Trophoblast cell (in vitro differentiated cells and primary cell): ENCODE measurements around the gene TSN.

Experiments used
- DNase-seq, 2 donors: peaks; one replicate each; pipeline ENCODE4 v3.0.0-alpha.2; 2016
- H2AFZ ChIP-seq: 2 replicates; pipeline ENCODE4 v1.6.1; 2013; ENCODE audit warnings: low read length, moderate library complexity, mild to moderate bottlenecking; ENCODE audit not compliant: insufficient read depth, poor library complexity
- H2AK5ac ChIP-seq: 2 replicates; pipeline ENCODE4 v1.6.1; 2013; ENCODE audit warnings: mild to moderate bottlenecking, low read length
- H2BK120ac ChIP-seq: 2 replicates; pipeline ENCODE4 v1.6.1; 2013; ENCODE audit warnings: low read length, mild to moderate bottlenecking, moderate library complexity; ENCODE audit not compliant: insufficient read depth, poor library complexity
- H2BK12ac ChIP-seq: 2 replicates; pipeline ENCODE4 v1.6.1; 2013; ENCODE audit warnings: mild to moderate bottlenecking, low read length, moderate library complexity
- H2BK5ac ChIP-seq: 2 replicates; pipeline ENCODE4 v1.6.1; 2013; ENCODE audit warnings: low read length, low read depth, moderate library complexity, mild to moderate bottlenecking; ENCODE audit not compliant: poor library complexity
- H3K14ac ChIP-seq: 2 replicates; pipeline ENCODE4 v1.6.1; 2013; ENCODE audit warnings: mild to moderate bottlenecking, low read length
- H3K18ac ChIP-seq: 2 replicates; pipeline ENCODE4 v1.6.1; 2013; ENCODE audit warnings: mild to moderate bottlenecking, low read length
- H3K23ac ChIP-seq: 2 replicates; pipeline ENCODE4 v1.6.1; 2013; ENCODE audit warnings: low read length
- H3K27ac ChIP-seq: 2 replicates; pipeline ENCODE4 v1.5.1; 2013; ENCODE audit warnings: low read depth, mild to moderate bottlenecking, inconsistent platforms, low read length, moderate library complexity
- H3K27me3 ChIP-seq: 2 replicates; pipeline ENCODE4 v1.6.1; 2013; ENCODE audit warnings: inconsistent platforms, mild to moderate bottlenecking, low read length, moderate library complexity; ENCODE audit not compliant: insufficient read depth
- H3K36me3 ChIP-seq, 2 experiments: 1 replicate in 1 of 2; 2 replicates in 1 of 2; pipeline ENCODE4 v1.6.1; 2013; ENCODE audit warnings: low read length in 2 of 2, mild to moderate bottlenecking in 2 of 2, moderate library complexity in 1 of 2; ENCODE audit not compliant: insufficient read depth in 2 of 2, control insufficient read depth in 1 of 2
- H3K4ac ChIP-seq: 2 replicates; pipeline ENCODE4 v1.6.1; 2013; ENCODE audit warnings: low read depth, mild to moderate bottlenecking, low read length, moderate library complexity
- H3K4me1 ChIP-seq, 2 experiments: 1 replicate in 1 of 2; 2 replicates in 1 of 2; pipeline ENCODE4 v1.6.1; 2013; ENCODE audit warnings: low read length in 2 of 2, mild to moderate bottlenecking in 2 of 2, moderate library complexity in 1 of 2; ENCODE audit not compliant: insufficient read depth in 2 of 2, control insufficient read depth in 1 of 2
- H3K4me2 ChIP-seq: 2 replicates; pipeline ENCODE4 v1.6.1; 2013; ENCODE audit warnings: inconsistent platforms, mild to moderate bottlenecking, low read length, moderate library complexity
- H3K4me3 ChIP-seq: 2 replicates; pipeline ENCODE4 v1.5.1; 2013; ENCODE audit warnings: mild to moderate bottlenecking, low read depth, low read length, inconsistent platforms
- H3K79me1 ChIP-seq: one replicate; pipeline ENCODE4 v1.6.1; 2013; ENCODE audit warnings: low read length
- H3K79me2 ChIP-seq: 2 replicates; pipeline ENCODE4 v1.6.1; 2013; ENCODE audit warnings: low read length, mild to moderate bottlenecking; ENCODE audit not compliant: control insufficient read depth, insufficient read depth, poor library complexity
- H3K9ac ChIP-seq: 2 replicates; pipeline ENCODE4 v1.6.1; 2013; ENCODE audit warnings: mild to moderate bottlenecking, low read length
- H3K9me3 ChIP-seq: 2 replicates; pipeline ENCODE4 v1.6.1; 2013; ENCODE audit warnings: low read depth, mild to moderate bottlenecking, control low read depth, inconsistent platforms, low read length; ENCODE audit not compliant: insufficient read depth
- H4K12ac ChIP-seq: 2 replicates; pipeline ENCODE4 v1.6.1; 2013; ENCODE audit warnings: low read depth, mild to moderate bottlenecking, low read length, moderate library complexity
- H4K8ac ChIP-seq: 2 replicates; pipeline ENCODE4 v1.6.1; 2013; ENCODE audit warnings: low read depth, mild to moderate bottlenecking, low read length, moderate library complexity
- H4K91ac ChIP-seq: one replicate; pipeline ENCODE4 v1.6.1; 2013; ENCODE audit warnings: low read depth, mild to moderate bottlenecking, low read length, moderate library complexity
- WGBS: extraction: QIAGEN DNeasy Blood & Tissue Kit; methylation state at CpG from one replicate; pipeline ENCODE4 v1.1.7; 2013; ENCODE audit warnings: missing lambda C conversion rate; ENCODE audit not compliant: insufficient read length, insufficient coverage; ENCODE audit errors: extremely low coverage; 5-methylcytosine and 5-hydroxymethylcytosine counted together

TSN gene

DNA sequence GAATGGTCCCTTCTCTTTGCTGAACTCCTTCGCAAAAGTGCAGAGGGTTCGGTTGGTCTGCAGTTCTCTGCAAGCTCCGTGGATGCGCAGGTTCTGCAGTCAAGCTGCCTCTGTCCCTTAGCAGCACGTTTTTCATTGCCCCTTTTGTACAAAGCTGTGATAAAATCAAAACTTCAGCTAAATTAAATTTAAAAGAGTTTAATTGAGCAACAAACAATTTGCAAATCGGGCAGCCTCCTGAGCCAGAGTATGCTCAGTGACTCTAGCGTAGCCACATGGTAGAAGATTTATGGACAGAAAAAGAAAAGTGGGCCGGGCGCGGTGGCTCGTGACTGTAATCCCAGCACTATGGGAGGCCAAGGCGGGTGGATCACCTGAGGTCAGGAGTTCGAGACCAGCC, 18.8 kb downstream of the TSN start:
- no peak overlapping the region for H3K4me3 ChIP-seq
- no peaks in the 10 kb centered on the region for H3K79me1 ChIP-seq
- no peak overlapping the region for H4K91ac ChIP-seq
- H3K23ac ChIP-seq = no peak overlapping the region
- no peak overlapping the region for H3K18ac ChIP-seq
- peaks cover 0 to 3% of the 10 kb centered on the region in 2 experiments for H3K36me3 ChIP-seq
- no peak overlapping the region for H3K27ac ChIP-seq
- no peaks in the 10 kb centered on the region for H3K27me3 ChIP-seq
- H2AK5ac ChIP-seq = no peak overlapping the region
- no peak for DNase-seq
- no peak overlapping the region for H2BK12ac ChIP-seq
- no peak overlapping the region for H2BK120ac ChIP-seq
- no peak overlapping the region for H3K14ac ChIP-seq
- H4K12ac ChIP-seq = no peak overlapping the region
- no peak overlapping the region for H2AFZ ChIP-seq
- no peaks in the 10 kb centered on the region for H3K9me3 ChIP-seq
- H3K4me2 ChIP-seq = no peak overlapping the region
- no CpG with 5 or more reads among the region's 13 CpGs for WGBS
- H3K9ac ChIP-seq = no peak overlapping the region
- no peak overlapping the region for H2BK5ac ChIP-seq
- no peak overlapping the region for H4K8ac ChIP-seq
- H3K4ac ChIP-seq = no peak overlapping the region
- H3K79me2 ChIP-seq = no peaks in the 10 kb centered on the region
- H3K4me1 ChIP-seq = peaks cover 0 to 8% of the 10 kb centered on the region in 2 experiments

DNA sequence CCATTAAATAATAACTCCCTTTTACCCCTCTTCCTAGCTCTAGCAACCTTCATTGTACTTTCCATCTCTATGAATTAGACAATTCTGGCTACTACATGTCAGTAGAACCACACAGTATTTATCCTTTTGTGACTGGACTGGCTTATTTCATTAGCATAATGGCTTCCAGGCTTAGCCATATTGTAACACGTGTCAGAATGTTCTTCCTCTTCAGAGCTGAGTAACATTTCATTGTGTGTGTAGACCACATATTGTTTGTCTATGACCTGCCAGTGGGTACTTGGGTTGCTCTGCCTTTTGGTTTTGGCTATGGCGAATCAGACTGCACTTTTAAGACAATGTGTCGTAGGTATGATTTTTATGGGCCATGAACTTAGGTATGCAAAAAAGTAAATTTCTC, 20.9 kb downstream of the TSN start:
- H2AK5ac ChIP-seq = no peak overlapping the region
- H2BK5ac ChIP-seq = no peak overlapping the region
- H3K4me3 ChIP-seq = no peak overlapping the region
- H3K27me3 ChIP-seq = no peaks in the 10 kb centered on the region
- H3K9ac ChIP-seq = no peak overlapping the region
- H3K4me2 ChIP-seq = no peak overlapping the region
- WGBS = no CpG with 5 or more reads among the region's 3 CpGs
- no peak overlapping the region for H3K23ac ChIP-seq
- no peak overlapping the region for H3K4ac ChIP-seq
- H2BK120ac ChIP-seq = no peak overlapping the region
- H4K8ac ChIP-seq = no peak overlapping the region
- H2AFZ ChIP-seq = no peak overlapping the region
- peaks cover 0 to 2% of the 10 kb centered on the region in 2 experiments for H3K36me3 ChIP-seq
- no peaks in the 10 kb centered on the region for H3K79me1 ChIP-seq
- H3K4me1 ChIP-seq = peaks cover 0 to 8% of the 10 kb centered on the region in 2 experiments
- H3K18ac ChIP-seq = no peak overlapping the region
- H3K14ac ChIP-seq = no peak overlapping the region
- H4K12ac ChIP-seq = no peak overlapping the region
- no peaks in the 10 kb centered on the region for H3K79me2 ChIP-seq
- no peak overlapping the region for H2BK12ac ChIP-seq
- no peak for DNase-seq
- H4K91ac ChIP-seq = no peak overlapping the region
- H3K27ac ChIP-seq = no peak overlapping the region
- H3K9me3 ChIP-seq = no peaks in the 10 kb centered on the region

DNA sequence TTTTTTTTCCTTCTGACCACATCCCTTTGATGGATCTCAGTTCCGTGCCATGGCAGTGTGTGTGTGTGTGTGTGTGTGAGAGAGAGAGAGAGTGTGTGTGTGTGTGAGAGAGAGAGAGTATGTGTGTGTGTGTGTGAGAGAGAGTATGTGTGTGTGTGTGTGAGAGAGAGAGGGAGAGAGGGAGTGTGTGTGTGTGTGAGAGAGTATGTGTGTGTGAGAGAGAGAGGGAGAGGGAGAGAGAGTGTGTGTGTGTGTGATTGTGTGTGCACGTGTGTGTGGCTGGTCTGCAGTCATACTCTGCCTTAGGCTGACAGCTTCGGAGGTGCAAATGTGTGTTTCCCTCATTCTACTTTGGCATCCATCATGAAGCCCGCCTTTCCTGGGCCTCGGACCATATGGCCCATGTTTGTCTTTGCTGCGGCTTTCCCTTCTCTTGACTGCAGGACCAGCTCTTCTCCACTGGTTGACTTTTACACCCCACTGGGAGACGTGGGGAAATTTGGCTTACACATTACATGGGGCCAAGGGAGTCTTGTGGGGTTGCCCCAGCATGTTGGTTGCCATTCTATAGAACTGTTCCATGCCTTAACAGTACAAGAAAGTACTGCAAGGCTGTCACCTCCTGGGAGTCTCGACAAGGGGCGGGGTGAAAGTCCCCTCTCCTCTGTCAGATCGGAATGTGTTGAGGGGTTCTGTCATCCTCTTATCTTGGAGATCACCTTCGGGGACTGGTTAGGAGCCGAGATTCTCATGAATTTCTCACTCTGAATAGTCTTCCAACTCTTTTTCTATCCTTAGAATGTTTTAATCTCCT, 21.6 kb downstream of the TSN start:
- DNase-seq = no peak
- no peak overlapping the region for H4K12ac ChIP-seq
- H3K27ac ChIP-seq = no peak overlapping the region

DNA sequence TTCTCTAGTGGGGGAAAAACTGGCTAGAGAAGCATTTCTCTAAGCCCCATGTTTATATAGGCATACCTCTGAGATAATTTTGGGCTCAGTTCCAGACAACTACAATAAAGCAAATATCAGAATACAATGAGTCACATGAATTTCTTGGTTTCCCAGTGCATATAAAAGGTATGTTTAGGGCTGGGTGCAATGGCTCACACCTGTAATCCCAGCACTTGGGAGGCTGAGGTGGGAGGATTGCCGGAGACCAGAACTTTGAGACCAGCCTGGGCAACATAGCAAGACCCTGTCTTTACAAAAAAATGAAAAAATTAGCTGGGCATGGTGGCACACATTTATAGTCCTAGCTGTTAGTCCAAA, 22.2 kb downstream of the TSN start:
- Histone ChIP-seq H3K27me3 (no peaks in the 10 kb centered on the region), H3K18ac (no peak overlapping the region), H2AK5ac (no peak overlapping the region), H3K36me3 (no peaks in the 10 kb centered on the region), H3K4me2 (no peak overlapping the region), H3K9me3 (no peaks in the 10 kb centered on the region), H2BK120ac (no peak overlapping the region), H3K4ac (no peak overlapping the region), H3K79me1 (no peaks in the 10 kb centered on the region), H3K4me1 (peaks cover 0 to 8% of the 10 kb centered on the region in 2 experiments), H4K91ac (no peak overlapping the region), H3K9ac (no peak overlapping the region), H4K12ac (no peak overlapping the region), H3K79me2 (no peaks in the 10 kb centered on the region), H3K23ac (no peak overlapping the region), H4K8ac (no peak overlapping the region), H2AFZ (no peak overlapping the region), H2BK5ac (no peak overlapping the region), H3K14ac (no peak overlapping the region), H2BK12ac (no peak overlapping the region), H3K4me3 (no peak overlapping the region), H3K27ac (no peak overlapping the region)
- WGBS = no CpG with 5 or more reads among the region's 1 CpG
- DNase-seq = no peak

More for the DNA sequence above, 21.6 kb downstream of the TSN start:
- WGBS = no CpG with 5 or more reads among the region's 12 CpGs
- Histone ChIP-seq H3K36me3 (no peaks in the 10 kb centered on the region), H3K9ac (no peak overlapping the region), H3K4me1 (peaks cover 0 to 8% of the 10 kb centered on the region in 2 experiments), H2AK5ac (no peak overlapping the region), H2AFZ (no peak overlapping the region), H3K27me3 (no peaks in the 10 kb centered on the region), H3K14ac (no peak overlapping the region), H2BK12ac (no peak overlapping the region), H3K9me3 (no peaks in the 10 kb centered on the region), H4K8ac (no peak overlapping the region), H3K4me3 (no peak overlapping the region), H2BK120ac (no peak overlapping the region), H3K79me2 (no peaks in the 10 kb centered on the region), H2BK5ac (no peak overlapping the region), H4K91ac (no peak overlapping the region), H3K4ac (no peak overlapping the region), H3K4me2 (no peak overlapping the region), H3K23ac (no peak overlapping the region), H3K79me1 (no peaks in the 10 kb centered on the region), H3K18ac (no peak overlapping the region)
